H1 (cell line): Measurements from ENCODE around the gene FGF14. TPM values are rescaled to one million over a fixed set of nuclear protein-coding genes. Genes with fewer than 3 reads are reported as not detected.

Source experiments
- CTCF ChIA-PET: fragments of 300-600 bp; sonication (Branson Sonifier 250); formaldehyde crosslinking; loops from one replicate; lab custom pipeline; 2021; ENCODE audit not compliant: partially characterized antibody; lab: Charles Lee
- POLR2A ChIA-PET: fragments of 300-600 bp; sonication (Branson Sonifier 250); formaldehyde crosslinking; loops from one replicate; lab custom pipeline; 2021; ENCODE audit warnings: inconsistent platforms; ENCODE audit not compliant: partially characterized antibody; lab: Charles Lee
- DNase-seq, 2 experiments: peaks; one replicate each; pipeline versions ENCODE4 v3.0.0 to v3.0.0-alpha.2; 2010 to 2022; ENCODE audit warnings: low spot score in 2 of 2, low read depth in 1 of 2, mixed read lengths in 1 of 2
- FAIRE-seq: peaks from 2 replicates; lab custom pipeline; 2011; peaks lifted over from hg19 to GRCh38; lab: Jason Lieb, UNC
- H2AFZ ChIP-seq: 2 replicates; pipeline ENCODE4 v1.8.1; 2012; ENCODE audit warnings: low read length, inconsistent platforms
- H2AK5ac ChIP-seq: 2 replicates; pipeline ENCODE4 v1.6.1; 2013; ENCODE audit warnings: low read depth, low read length
- H2BK120ac ChIP-seq: replicated peaks from 2 replicates; pipeline ENCODE3; 2013; ENCODE audit warnings: low read depth, low read length, inconsistent platforms
- H2BK12ac ChIP-seq: 2 replicates; pipeline ENCODE4 v1.6.1; 2013; ENCODE audit warnings: low read depth, low read length
- H2BK15ac ChIP-seq: 2 replicates; pipeline ENCODE4 v1.6.1; 2013; ENCODE audit warnings: low read length
- H2BK20ac ChIP-seq: 2 replicates; pipeline ENCODE4 v1.6.1; 2013; ENCODE audit warnings: low read length
- H2BK5ac ChIP-seq: 2 replicates; pipeline ENCODE4 v1.6.1; 2013; ENCODE audit warnings: low read depth, low read length
- H3K14ac ChIP-seq: 2 replicates; pipeline ENCODE4 v1.6.1; 2013; ENCODE audit warnings: inconsistent platforms; ENCODE audit not compliant: insufficient read length
- H3K18ac ChIP-seq: 2 replicates; pipeline ENCODE4 v1.6.1; 2013; ENCODE audit warnings: low read length; ENCODE audit errors: extremely low read depth
- H3K23ac ChIP-seq: 2 replicates; pipeline ENCODE4 v1.6.1; 2013; ENCODE audit warnings: inconsistent platforms; ENCODE audit not compliant: insufficient read length
- H3K23me2 ChIP-seq: 2 replicates; pipeline ENCODE4 v1.6.1; 2013; ENCODE audit warnings: low read depth, low read length
- H3K27ac ChIP-seq: 2 replicates; pipeline ENCODE4 v1.6.1; 2011; ENCODE audit warnings: low read depth, low read length, inconsistent platforms
- H3K27me3 ChIP-seq, 4 experiments: replicated peaks in 1 of 4; 1 replicate in 1 of 4; 2 replicates in 3 of 4; pipeline versions ENCODE4 v1.6.1 to v1.8.1; 2011 to 2013; ENCODE audit warnings: low read length in 3 of 4, mild to moderate bottlenecking in 3 of 4, inconsistent platforms in 2 of 4, mixed read lengths in 2 of 4, moderate library complexity in 1 of 4; ENCODE audit not compliant: control insufficient read depth in 3 of 4, insufficient read depth in 3 of 4; ENCODE audit errors: extremely low read depth in 1 of 4
- H3K36me3 ChIP-seq, 4 experiments: 2 replicates each; pipeline versions ENCODE4 v1.6.1 to v1.8.1; 2011 to 2013; ENCODE audit warnings: mild to moderate bottlenecking in 4 of 4, low read length in 3 of 4, moderate library complexity in 2 of 4, control low read depth in 1 of 4, inconsistent platforms in 1 of 4; ENCODE audit not compliant: insufficient read depth in 4 of 4, control insufficient read depth in 2 of 4
- H3K4ac ChIP-seq: replicated peaks from 2 replicates; pipeline ENCODE3; 2013; ENCODE audit warnings: low read length, low read depth, mixed read lengths, inconsistent platforms; ENCODE audit not compliant: insufficient read length
- H3K4me1 ChIP-seq, 4 experiments: replicated peaks in 1 of 4; 1 replicate in 1 of 4; 2 replicates in 3 of 4; pipeline versions ENCODE4 v1.6.1 to v1.8.1; 2011 to 2013; ENCODE audit warnings: low read length in 3 of 4, inconsistent platforms in 2 of 4, mixed read lengths in 1 of 4; ENCODE audit not compliant: insufficient read depth in 4 of 4, control insufficient read depth in 3 of 4
- H3K4me2 ChIP-seq, 2 experiments: 2 replicates each; pipeline versions ENCODE4 v1.6.1 to v1.8.1; 2011 to 2013; ENCODE audit warnings: low read depth in 2 of 2, low read length in 2 of 2, control low read depth in 1 of 2, inconsistent platforms in 1 of 2, mild to moderate bottlenecking in 1 of 2; ENCODE audit not compliant: insufficient read depth in 1 of 2
- H3K4me3 ChIP-seq, 4 experiments: fragments of 200-600, 300-600 bp in 1 of 4; sonication (generic), shearing (Covaris generic), sonication (Bioruptor Twin) in 1 of 4; 2 replicates each; pipeline versions ENCODE4 v1.5.1 to v1.8.1; 2011 to 2016; ENCODE audit warnings: low read length in 4 of 4, low read depth in 3 of 4, control low read depth in 2 of 4, inconsistent platforms in 2 of 4, mild to moderate bottlenecking in 2 of 4, mixed read lengths in 1 of 4, moderate library complexity in 1 of 4; ENCODE audit not compliant: insufficient read depth in 2 of 4; ENCODE audit errors: extremely low read depth in 1 of 4
- H3K56ac ChIP-seq: replicated peaks from 2 replicates; pipeline ENCODE3; 2013; ENCODE audit warnings: low read depth, mild to moderate bottlenecking, mixed read lengths, low read length, inconsistent platforms; ENCODE audit not compliant: insufficient read length
- H3K79me1 ChIP-seq: 2 replicates; pipeline ENCODE4 v1.6.1; 2013; ENCODE audit warnings: low read depth, low read length, control low read depth
- H3K79me2 ChIP-seq, 2 experiments: 2 replicates each; pipeline versions ENCODE4 v1.6.1 to v1.8.1; 2012 to 2013; ENCODE audit warnings: low read length in 2 of 2, mild to moderate bottlenecking in 2 of 2, inconsistent platforms in 1 of 2; ENCODE audit not compliant: insufficient read depth in 2 of 2, control insufficient read depth in 1 of 2
- H3K9ac ChIP-seq, 4 experiments: replicated peaks in 1 of 4; 1 replicate in 1 of 4; 2 replicates in 3 of 4; pipeline versions ENCODE4 v1.6.1 to v1.8.1; 2011 to 2013; ENCODE audit warnings: low read depth in 3 of 4, low read length in 3 of 4, control low read depth in 2 of 4, mild to moderate bottlenecking in 2 of 4, moderate library complexity in 2 of 4, inconsistent platforms in 1 of 4; ENCODE audit errors: extremely low read depth in 1 of 4
- H3K9me3 ChIP-seq, 2 experiments: 2 replicates each; pipeline versions ENCODE4 v1.6.1 to v1.8.1; 2012 to 2013; ENCODE audit warnings: mild to moderate bottlenecking in 2 of 2, moderate library complexity in 2 of 2, control low read depth in 1 of 2, inconsistent platforms in 1 of 2, low read depth in 1 of 2, low read length in 1 of 2, mixed read lengths in 1 of 2; ENCODE audit not compliant: insufficient read depth in 2 of 2
- H4K20me1 ChIP-seq, 2 experiments: replicated peaks in 1 of 2; 2 replicates each; pipeline versions ENCODE3 to v1.8.1; 2011 to 2013; ENCODE audit warnings: inconsistent platforms in 2 of 2, low read length in 2 of 2, mild to moderate bottlenecking in 1 of 2; ENCODE audit not compliant: insufficient read depth in 2 of 2, control insufficient read depth in 1 of 2
- H4K5ac ChIP-seq: 2 replicates; pipeline ENCODE4 v1.6.1; 2013; ENCODE audit warnings: low read length, low read depth, mixed read lengths, inconsistent platforms; ENCODE audit not compliant: insufficient read length
- H4K8ac ChIP-seq: 2 replicates; pipeline ENCODE4 v1.8.0; 2013; ENCODE audit warnings: mild to moderate bottlenecking, moderate library complexity, low read length, inconsistent platforms; ENCODE audit not compliant: insufficient read depth; ENCODE audit errors: extremely low read depth
- H4K91ac ChIP-seq: replicated peaks from 2 replicates; pipeline ENCODE3; 2013; ENCODE audit warnings: low read length, mixed read lengths, inconsistent platforms; ENCODE audit not compliant: insufficient read length
- WGBS, 2 experiments: shearing (Covaris generic) in 1 of 2; methylation state at CpG; one replicate each; pipeline versions ENCODE4 v1.1.6 to v1.1.7; 2013 to 2015; ENCODE audit warnings: low lambda C conversion rate in 2 of 2, mixed read lengths in 2 of 2, inconsistent platforms in 1 of 2, low coverage in 1 of 2, missing lambda C conversion rate in 1 of 2; ENCODE audit not compliant: insufficient replicate concordance in 2 of 2, insufficient coverage in 1 of 2, insufficient read length in 1 of 2; ENCODE audit errors: extremely low coverage in 1 of 2, missing lambda C conversion rate in 1 of 2; 5-methylcytosine and 5-hydroxymethylcytosine counted together
- polyA plus RNA-seq, 7 experiments: library from polyadenylated mRNA; depleted of rRNA in 3 of 7; stranded (reverse) in 5 of 7; unstranded in 2 of 7; fragments of >200 nt in 5 of 7; fragments of 200-250 nt in 2 of 7; gene quantifications; 1 replicate in 5 of 7; 2 replicates in 1 of 7; 4 replicates in 1 of 7; pipeline versions ENCODE4 v1.2.1 to v1.2.3, GENCODE V29; 2011 to 2013; ENCODE audit warnings: missing spikeins in 2 of 7, mixed read lengths in 2 of 7
- total RNA-seq: library from RNA; stranded (reverse); fragmentation: NEBNext Ultra II Directional; extraction: Animal tissue kit (Norgen Biotek cat#: 25700); gene quantifications from 2 replicates; pipeline ENCODE4 v1.2.1, GENCODE V29; 2021

FGF14 gene
- total and polyA plus RNA-seq, 2 of the 8 experiments (the other 6 are each of a cell fraction or from before 2014, with no cell fraction given) = 0.05 to 0.58 TPM

DNA sequence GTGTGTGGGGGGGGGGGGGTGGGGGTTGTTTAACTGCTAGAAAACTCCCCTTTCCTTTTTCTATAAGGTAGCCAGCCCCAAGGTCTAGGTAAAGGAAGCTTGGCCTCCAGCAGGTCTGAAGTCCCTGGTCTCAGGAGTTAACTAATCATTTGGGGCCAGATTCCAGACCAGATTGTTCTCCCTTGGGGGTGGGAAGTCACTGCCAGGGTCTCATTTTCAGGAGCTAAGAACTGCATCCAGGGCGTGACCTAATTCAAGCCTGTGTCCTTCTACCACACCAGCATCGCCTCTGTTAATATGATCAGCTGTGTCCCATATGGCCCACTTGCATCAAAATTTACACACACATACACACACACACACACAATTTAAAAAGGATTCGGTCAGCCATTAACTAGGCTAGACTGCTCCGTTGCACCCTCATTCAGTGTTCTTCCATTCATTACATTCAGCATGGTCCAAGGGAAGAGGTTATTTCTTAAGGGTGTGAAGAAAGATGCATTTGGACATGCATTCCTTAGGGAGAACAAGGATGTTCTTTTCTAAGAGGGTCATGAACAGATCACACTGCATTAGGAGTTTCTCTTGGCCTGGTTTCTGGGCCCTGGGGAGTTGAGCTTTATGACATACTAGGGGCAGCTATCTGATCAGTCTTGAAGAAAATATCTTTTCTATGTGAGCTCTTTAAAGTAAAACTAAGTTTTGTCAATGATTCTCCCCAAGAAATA is 91.0 kb downstream of the FGF14 start:
- Histone ChIP-seq H3K4me3 (no peak overlapping the region), H3K27ac (no peak overlapping the region), H2BK5ac (no peak overlapping the region), H4K5ac (no peak overlapping the region), H3K4me2 (no peak overlapping the region), H2BK20ac (no peak overlapping the region), H2BK120ac (no peak overlapping the region), H3K23me2 (no peaks in the 10 kb centered on the region), H3K4ac (no peak overlapping the region), H3K9ac (no peak overlapping the region), H2BK12ac (no peak overlapping the region), H3K4me1 (no peaks in the 10 kb centered on the region), H3K79me2 (no peaks in the 10 kb centered on the region), H3K79me1 (no peaks in the 10 kb centered on the region), H2AFZ (peak overlapping the region; percentile 65; the same call in 1 of the 2 replicates), H3K18ac (no peak overlapping the region), H4K91ac (no peak overlapping the region), H3K36me3 (no peaks in the 10 kb centered on the region), H3K56ac (no peak overlapping the region), H2BK15ac (no peak overlapping the region), H3K14ac (no peak overlapping the region), H3K27me3 (no peaks in the 10 kb centered on the region), H2AK5ac (no peak overlapping the region), H4K8ac (0 out of 2 replicates have a peak overlapping the region, but pooled peaks have one; percentile 36), H4K20me1 (no peaks in the 10 kb centered on the region), H3K9me3 (no peaks in the 10 kb centered on the region), H3K23ac (no peak overlapping the region)
- POLR2A ChIA-PET = no interaction called here
- CTCF ChIA-PET = interaction anchor here (0.8 to 1.7 kb wide), 2 partner anchors 13 to 42 kb away, joined by 3 to 4 read pairs; no protein-coding TSS in a partner anchor
- DNase-seq (no peak), FAIRE-seq (no peak)
- 83% methylated on average over 4 of the region's 4 CpGs; no CpG with 5 or more reads in 1 of the 2 experiments for WGBS, 2 experiments
